ENCODE measurements around the gene AHDC1. TPM values are rescaled to one million over a fixed set of nuclear protein-coding genes. Genes with fewer than 3 reads are reported as not detected.

AHDC1 gene
- total RNA-seq, 1 donor from 2014 or later, result 50.1 TPM

DNA sequence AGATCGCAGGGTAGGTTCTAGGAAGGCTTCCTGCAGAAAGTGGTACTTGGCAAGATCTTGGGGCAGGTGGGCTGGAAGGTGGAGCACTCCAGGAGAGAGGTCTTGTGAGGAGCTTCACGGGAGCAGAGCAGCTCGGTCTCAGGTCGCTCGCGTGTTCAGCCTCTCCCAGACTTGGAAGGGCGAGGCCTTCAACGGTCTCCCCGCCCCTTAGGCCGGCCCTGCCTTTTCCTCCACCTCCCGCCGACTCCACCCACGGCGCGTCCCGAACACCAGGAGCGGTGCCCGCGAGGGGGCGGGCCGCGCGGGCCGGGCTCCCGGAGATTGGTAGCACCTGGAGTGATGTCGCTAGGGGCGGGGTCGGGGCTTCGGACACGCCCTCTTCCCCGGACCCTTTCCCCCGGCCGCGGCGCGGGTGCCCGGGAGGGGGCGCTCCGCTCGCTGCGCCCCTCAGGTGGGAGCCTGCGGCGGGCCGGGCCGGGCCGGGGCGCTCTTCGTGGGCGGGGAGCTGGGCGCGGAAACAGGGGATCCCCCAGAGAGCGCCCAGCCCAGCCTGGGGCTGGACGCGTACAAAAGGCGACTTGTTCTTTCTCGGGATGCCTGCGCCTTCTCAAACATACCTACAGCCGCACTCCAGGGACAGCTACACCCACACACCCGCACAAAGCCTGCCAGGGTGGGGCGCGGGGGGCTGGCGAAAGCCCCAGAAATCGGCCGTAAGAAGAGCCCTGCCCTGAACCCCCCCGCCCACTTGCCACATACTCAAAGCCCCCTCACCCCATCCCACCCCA, 35.5 kb downstream of the AHDC1 start:
- H3K4me3 Mint-ChIP-seq, result peak overlapping the region; percentile 81
- no peaks in the 10 kb centered on the region for H3K36me3 Mint-ChIP-seq (ENCODE audit: low read depth)
- peak; percentile 72 for DNase-seq (ENCODE audit: low read depth, low spot score)
- no peaks in the 10 kb centered on the region for H3K9me3 Mint-ChIP-seq
- peak; percentile 76 for TF ChIP-seq CTCF (conservative IDR thresholded peaks at IDR 0.05)
- H3K27ac Mint-ChIP-seq (ENCODE audit: unreplicated experiment), result peak overlapping the region; percentile 39
- peaks cover 88% of the 10 kb centered on the region for H3K4me1 Mint-ChIP-seq
- H3K27me3 Mint-ChIP-seq (ENCODE audit: low read depth), result no peaks in the 10 kb centered on the region

GRCh38 chr1:27567971-27568299, 36.0 kb downstream of the AHDC1 start:
- no peak for DNase-seq (ENCODE audit: low read depth, low spot score)
- peak overlapping the region; percentile 81 for H3K4me3 Mint-ChIP-seq

GRCh38 chr1:27567146-27567526, 36.8 kb downstream of the AHDC1 start:
- Mint-ChIP-seq H3K9me3 (no peaks in the 10 kb centered on the region), H3K27ac (ENCODE audit: unreplicated experiment) (peak overlapping the region; percentile 81), H3K36me3 (ENCODE audit: low read depth) (no peaks in the 10 kb centered on the region), H3K4me1 (peaks cover 88% of the 10 kb centered on the region), H3K4me3 (peak overlapping the region; percentile 81), H3K27me3 (ENCODE audit: low read depth) (no peaks in the 10 kb centered on the region)
- no peak for TF ChIP-seq CTCF (conservative IDR thresholded peaks at IDR 0.05)
- DNase-seq (ENCODE audit: low read depth, low spot score), result peak; percentile 69

More at GRCh38 chr1:27567971-27568299, 36.0 kb downstream of the AHDC1 start:
- Mint-ChIP-seq H3K27me3 (ENCODE audit: low read depth) (no peaks in the 10 kb centered on the region), H3K27ac (ENCODE audit: unreplicated experiment) (peak overlapping the region; percentile 39), H3K36me3 (ENCODE audit: low read depth) (no peaks in the 10 kb centered on the region), H3K9me3 (no peaks in the 10 kb centered on the region), H3K4me1 (peaks cover 88% of the 10 kb centered on the region)
- no peak for TF ChIP-seq CTCF (conservative IDR thresholded peaks at IDR 0.05)

DNA sequence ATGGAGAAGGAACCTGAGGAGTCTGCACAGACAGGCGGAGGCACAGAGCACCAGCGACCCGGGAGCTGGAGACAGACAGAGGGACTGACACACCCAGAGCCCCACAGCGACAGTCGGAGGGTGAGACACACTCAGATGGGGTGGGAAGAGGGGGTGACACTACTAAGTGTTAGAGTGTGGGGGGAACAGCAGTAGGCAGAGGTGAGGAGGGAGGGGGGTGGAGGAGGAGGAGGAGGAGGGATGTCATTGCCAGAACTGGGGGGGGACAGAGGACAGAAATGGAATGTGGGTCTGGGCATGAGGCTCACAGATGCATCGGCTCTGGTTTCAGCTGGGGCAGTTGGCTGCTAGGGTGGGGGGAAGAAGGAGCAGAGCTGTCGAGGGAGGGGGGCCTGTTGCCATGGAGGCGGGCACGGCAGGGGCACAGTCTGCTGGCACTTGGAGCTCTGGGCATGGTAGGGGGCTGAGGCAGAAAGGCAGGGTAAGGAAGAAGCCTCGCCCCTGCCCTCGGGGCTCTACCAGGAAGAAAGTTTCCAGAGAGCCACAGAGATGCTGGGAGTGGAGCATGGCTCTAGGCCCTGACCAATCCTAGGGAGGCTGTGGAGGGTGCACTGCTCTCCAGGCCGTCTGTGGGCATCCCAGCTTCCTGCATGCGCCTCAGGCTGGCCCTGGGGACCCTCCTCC, 37.3 kb downstream of the AHDC1 start:
- no peaks in the 10 kb centered on the region for H3K9me3 Mint-ChIP-seq
- H3K27ac Mint-ChIP-seq (ENCODE audit: unreplicated experiment), result peak overlapping the region; percentile 81
- H3K4me3 Mint-ChIP-seq, result peak overlapping the region; percentile 81
- no peak for DNase-seq (ENCODE audit: low read depth, low spot score)
- no peaks in the 10 kb centered on the region for H3K27me3 Mint-ChIP-seq (ENCODE audit: low read depth)
- H3K36me3 Mint-ChIP-seq (ENCODE audit: low read depth), result no peaks in the 10 kb centered on the region
- TF ChIP-seq CTCF (conservative IDR thresholded peaks at IDR 0.05), result no peak
- H3K4me1 Mint-ChIP-seq, result peaks cover 88% of the 10 kb centered on the region

DNA sequence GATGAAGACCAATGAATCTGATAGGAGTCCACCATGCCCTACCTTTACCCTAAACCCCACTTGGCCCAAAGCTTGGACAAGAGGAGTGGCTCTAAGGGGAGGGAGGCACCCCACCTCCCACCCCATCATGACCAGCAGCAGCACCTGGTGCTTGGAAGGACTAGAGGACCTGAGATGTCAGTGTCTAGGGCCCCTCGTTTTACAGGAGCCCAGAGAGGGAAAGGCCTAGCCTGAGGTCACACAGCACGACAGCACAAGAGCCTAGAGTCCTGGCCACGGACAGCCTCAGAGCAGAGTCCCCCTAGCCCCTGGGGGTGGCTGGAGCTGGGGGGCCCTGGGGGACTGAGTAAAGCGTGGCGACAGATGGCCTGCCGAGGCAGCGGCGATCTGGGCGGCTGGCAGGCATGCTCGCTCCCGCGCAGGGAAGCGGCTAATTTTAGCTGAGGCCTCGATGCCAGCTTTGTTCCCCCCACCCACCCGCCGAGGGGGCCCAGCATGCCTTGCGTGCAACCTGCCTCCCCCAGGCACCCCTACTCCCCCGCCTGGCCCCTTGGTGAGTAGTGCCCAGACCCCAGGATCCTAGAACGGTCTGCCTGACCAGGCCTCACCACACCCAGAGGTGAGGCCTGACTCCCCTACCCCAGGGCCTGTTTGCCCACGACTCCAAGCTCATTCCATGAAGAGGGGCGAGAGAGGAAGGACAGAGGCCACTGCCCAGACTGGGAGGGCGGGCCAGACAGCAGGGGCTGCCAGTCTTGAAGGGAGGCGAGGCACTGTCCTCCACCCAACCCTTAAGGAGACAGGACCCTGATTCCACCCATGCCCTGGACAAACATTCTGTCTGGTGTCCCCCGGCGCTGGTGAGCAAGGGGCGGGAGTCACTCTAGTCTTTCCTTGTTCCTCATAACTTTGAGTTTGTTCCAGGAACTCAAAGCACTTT, 39.0 kb downstream of the AHDC1 start:
- peak overlapping the region; percentile 44 for H3K4me3 Mint-ChIP-seq
- no peak for TF ChIP-seq CTCF (conservative IDR thresholded peaks at IDR 0.05)

More for the DNA sequence above, 39.0 kb downstream of the AHDC1 start:
- H3K27ac Mint-ChIP-seq (ENCODE audit: unreplicated experiment), result no peak overlapping the region
- no peak for DNase-seq (ENCODE audit: low read depth, low spot score)
- H3K4me1 Mint-ChIP-seq, result peaks cover 90% of the 10 kb centered on the region
- no peaks in the 10 kb centered on the region for H3K27me3 Mint-ChIP-seq (ENCODE audit: low read depth)
- H3K36me3 Mint-ChIP-seq (ENCODE audit: low read depth), result no peaks in the 10 kb centered on the region
- no peaks in the 10 kb centered on the region for H3K9me3 Mint-ChIP-seq

All from neural crest cell (in vitro differentiated cells).